Left lung (tissue), 10 donors: ENCODE data around the gene TMEM150C. TPM values are rescaled to one million over a fixed set of nuclear protein-coding genes. Genes with fewer than 3 reads are reported as not detected.

Source experiments
- ATAC-seq: fragments of 200-7000 bp; cut with Tn5 transposase; one replicate; pipeline ENCODE4 v1.9.1; 2020; ENCODE audit warnings: moderate library complexity
- DNase-seq, 4 donors: peaks; one replicate each; pipeline ENCODE4 v3.0.0-alpha.2; 2013 to 2020
- H3K27ac ChIP-seq, 2 donors: fragments of 200-600 bp; sonication (generic) in 1 of 2; one replicate each; pipeline versions ENCODE4 v1.5.0 to v1.8.0; 2020 to 2021
- H3K27me3 ChIP-seq, 2 donors: fragments of 200-600 bp; sonication (generic) in 1 of 2; one replicate each; pipeline versions ENCODE4 v1.5.0 to v1.8.0; 2020 to 2021
- H3K36me3 ChIP-seq, 2 donors: fragments of 200-600 bp; sonication (generic) in 1 of 2; one replicate each; pipeline versions ENCODE4 v1.5.0 to v1.8.0; 2020 to 2021
- H3K4me1 ChIP-seq, 2 donors: fragments of 200-600 bp; one replicate each; pipeline ENCODE4 v1.8.0; 2021
- H3K4me3 ChIP-seq, 2 donors: fragments of 200-600 bp; sonication (generic) in 1 of 2; one replicate each; pipeline versions ENCODE4 v1.5.0 to v1.8.0; 2020 to 2021; ENCODE audit warnings: mild to moderate bottlenecking in 1 of 2
- H3K9me3 ChIP-seq, 2 donors: fragments of 200-600 bp; sonication (generic) in 1 of 2; one replicate each; pipeline versions ENCODE4 v1.5.0 to v1.8.0; 2020 to 2021
- CTCF ChIP-seq, 2 donors: fragments of 200-600 bp; sonication (generic) in 1 of 2; IDR thresholded peaks; one replicate each; pipeline versions ENCODE4 v1.5.0 to v1.8.0; 2021; ENCODE audit warnings: antibody characterized with exemption in 2 of 2
- intact Hi-C, 2 donors: fragments of 100-400 bp; cut with DNase I; formaldehyde crosslinking; loops; one replicate each; pipeline versions ENCODE4 v1.11.2 to v1.14.2; 2022
- polyA plus RNA-seq, 6 donors: library from polyadenylated mRNA; unstranded; fragments of 120-200 nt; gene quantifications; one replicate each; pipeline ENCODE4 v1.2.1, GENCODE V29; 2013; ENCODE audit not compliant: insufficient read length in 6 of 6
- total RNA-seq, 2 donors: library from RNA; stranded (reverse); fragmentation: NEBNext Ultra II Directional; extraction: Animal tissue kit (Norgen Biotek cat#: 25700); gene quantifications; one replicate each; pipeline ENCODE4 v1.2.1, GENCODE V29; 2021
- donor health status: DM: no; HTN: yes; CAD: no.
- donor health status: DM: no; HTN: no; CAD: no.

TMEM150C gene
- total and polyA plus RNA-seq, 8 donors, result 4.3 to 18.9 (median 16.0) TPM

GRCh38 chr4:82592639-82593038 lies 30.9 kb upstream of the TMEM150C start:
- DNase-seq, result no peak
- Histone ChIP-seq H3K27me3 (peaks cover 0 to 7% of the 10 kb centered on the region in 2 donors), H3K9me3 (no peaks in the 10 kb centered on the region), H3K4me3 (no peak overlapping the region), H3K36me3 (no peaks in the 10 kb centered on the region), H3K27ac (no peak overlapping the region), H3K4me1 (no peaks in the 10 kb centered on the region)
- intact Hi-C loops, result no loop called here
- TF ChIP-seq CTCF (IDR thresholded peaks at IDR 0.05), result no peak
- no peak for ATAC-seq

- H3K4me3 ChIP-seq, result no peak overlapping the region
- TF ChIP-seq CTCF (IDR thresholded peaks at IDR 0.05), result no peak
- H3K9me3 ChIP-seq, result no peaks in the 10 kb centered on the region
- no peaks in the 10 kb centered on the region for H3K36me3 ChIP-seq
- DNase-seq, result no peak
- H3K4me1 ChIP-seq, result no peaks in the 10 kb centered on the region
- no peak overlapping the region for H3K27ac ChIP-seq
- ATAC-seq, result no peak
- intact Hi-C loops, result no loop called here
- H3K27me3 ChIP-seq, result peaks cover 0 to 7% of the 10 kb centered on the region in 2 donors
Observed at GRCh38 chr4:82591592-82591991, 29.8 kb upstream of the TMEM150C start.

- Histone ChIP-seq H3K4me3 (no peak overlapping the region), H3K27ac (no peak overlapping the region), H3K27me3 (peaks cover 0 to 7% of the 10 kb centered on the region in 2 donors), H3K4me1 (no peaks in the 10 kb centered on the region), H3K9me3 (no peaks in the 10 kb centered on the region), H3K36me3 (no peaks in the 10 kb centered on the region)
- no peak for ATAC-seq
- TF ChIP-seq CTCF (IDR thresholded peaks at IDR 0.05), result no peak
- DNase-seq, result no peak
- intact Hi-C loops, result no loop called here
Observed at GRCh38 chr4:82589756-82590155, 28.0 kb upstream of the TMEM150C start.

GRCh38 chr4:82588771-82589270 lies 27.0 kb upstream of the TMEM150C start:
- Histone ChIP-seq H3K4me1 (no peaks in the 10 kb centered on the region), H3K27me3 (peaks cover 0 to 7% of the 10 kb centered on the region in 2 donors), H3K4me3 (no peak overlapping the region), H3K27ac (no peak overlapping the region), H3K9me3 (no peaks in the 10 kb centered on the region), H3K36me3 (no peaks in the 10 kb centered on the region)
- intact Hi-C loops, result no loop called here
- ATAC-seq (no peak), DNase-seq (no peak)
- no peak for TF ChIP-seq CTCF (IDR thresholded peaks at IDR 0.05)

GRCh38 chr4:82587826-82588540 lies 26.2 kb upstream of the TMEM150C start:
- ATAC-seq (no peak), DNase-seq (no peak)
- TF ChIP-seq CTCF (IDR thresholded peaks at IDR 0.05), result no peak
- Histone ChIP-seq H3K4me3 (no peak overlapping the region), H3K4me1 (no peaks in the 10 kb centered on the region), H3K27ac (no peak overlapping the region), H3K27me3 (peaks cover 0 to 7% of the 10 kb centered on the region in 2 donors), H3K36me3 (no peaks in the 10 kb centered on the region), H3K9me3 (no peaks in the 10 kb centered on the region)
- intact Hi-C loops, result no loop called here
